A549 (cell line): ENCODE measurements around the gene TRMT11.

Experiments used
- BHLHE40 ChIP-seq: IDR thresholded peaks from 2 replicates; pipeline ENCODE4 v1.6.1; 2012; ENCODE audit warnings: low read depth, low read length, inconsistent platforms
- CTCF ChIP-seq: fragments of >200 bp; sonication (Bioruptor Twin); formaldehyde crosslinking; IDR thresholded peaks from 3 replicates; pipeline ENCODE4 v1.5.1; 2016
- ELK1 ChIP-seq: fragments of 150-350 bp; IDR thresholded peaks from 2 replicates; pipeline ENCODE4 v1.6.1; 2014; ENCODE audit warnings: low read depth, mild to moderate bottlenecking, low read length
- POLR2AphosphoS2 ChIP-seq: conservative IDR thresholded peaks from 2 replicates; pipeline ENCODE4 v1.6.1; 2012; ENCODE audit warnings: low read length, improper control_type of control experiment, inconsistent platforms

GRCh38 chr6:126072834-126073233 lies 86.5 kb downstream of the TRMT11 start:
- no peak for TF ChIP-seq BHLHE40
- no peak for TF ChIP-seq POLR2AphosphoS2
- TF ChIP-seq ELK1 = no peak
- TF ChIP-seq CTCF = no peak
